Adrenal gland (tissue), 12 donors: ENCODE data around the gene CUL9. TPM values are rescaled to one million over a fixed set of nuclear protein-coding genes. Genes with fewer than 3 reads are reported as not detected.

Source experiments
- DNase-seq, 7 donors: peaks; one replicate each; pipeline ENCODE4 v3.0.0-alpha.2; 2019 to 2020
- H3K27ac ChIP-seq, 5 donors: fragments of 200-600 bp; sonication (generic) in 4 of 5; 1 replicate in 3 of 5; 2 replicates in 2 of 5; pipeline versions ENCODE4 v1.5.1 to v1.8.0; 2016 to 2020; ENCODE audit warnings: mild to moderate bottlenecking in 1 of 5
- H3K27me3 ChIP-seq: fragments of 200-600 bp; 2 replicates; pipeline ENCODE4 v1.8.0; 2021
- H3K36me3 ChIP-seq, 2 donors: fragments of 200-600 bp; replicated peaks in 1 of 2; 1 replicate in 1 of 2; 2 replicates in 1 of 2; pipeline versions ENCODE4 v1.5.1 to v1.8.0; 2018 to 2022
- H3K4me1 ChIP-seq, 2 donors: fragments of 200-600 bp; replicated peaks in 1 of 2; 1 replicate in 1 of 2; 2 replicates in 1 of 2; pipeline versions ENCODE4 v1.5.1 to v1.8.0; 2018 to 2021
- H3K4me3 ChIP-seq, 4 donors: fragments of 200-600 bp; sonication (generic) in 3 of 4; one replicate each; pipeline ENCODE4 v1.5.1; 2016 to 2018
- H3K9me3 ChIP-seq, 3 donors: fragments of 200-600 bp; sonication (generic) in 1 of 3; replicated peaks in 1 of 3; 1 replicate in 2 of 3; 2 replicates in 1 of 3; pipeline versions ENCODE4 v1.5.1 to v1.8.0; 2016 to 2021
- CTCF ChIP-seq, 6 experiments: fragments of 450-650 bp in 4 of 6; fragments of 200-600 bp in 2 of 6; sonication (generic) in 1 of 6; IDR thresholded peaks; 1 replicate in 5 of 6; 2 replicates in 1 of 6; pipeline versions ENCODE4 v1.5.1 to v1.8.0; 2016 to 2021; ENCODE audit warnings: antibody characterized with exemption in 6 of 6, mild to moderate bottlenecking in 2 of 6, moderate library complexity in 1 of 6
- POLR2A ChIP-seq, 2 donors: fragments of 450-650 bp; IDR thresholded peaks; one replicate each; pipeline ENCODE4 v1.6.1; 2017; ENCODE audit warnings: antibody characterized with exemption in 2 of 2, mild to moderate bottlenecking in 2 of 2, moderate library complexity in 1 of 2
- WGBS, 4 donors: extraction: QIAGEN DNeasy Blood & Tissue Kit in 2 of 4; methylation state at CpG; one replicate each; pipeline versions ENCODE4 v1.1.5 to v1.1.7; 2013 to 2017; 5-methylcytosine and 5-hydroxymethylcytosine counted together
- intact Hi-C, 2 donors: fragments of 100-400 bp; cut with DNase I; formaldehyde crosslinking; loops; one replicate each; pipeline versions ENCODE4 v1.14.1 to v1.15.0; 2022 to 2023
- polyA plus RNA-seq, 3 donors: library from polyadenylated mRNA; stranded (reverse); fragments of 200-250 nt in 2 of 3; fragments of 350-450 nt in 1 of 3; fragmentation: Illumina TruSeq in 1 of 3; extraction: RNeasy Lipid Tissue Mini Kit (QIAGEN cat#74804) in 1 of 3; gene quantifications; one replicate each; pipeline ENCODE4 v1.2.3, GENCODE V29; 2013 to 2014
- total RNA-seq, 9 donors: library from RNA; depleted of rRNA in 4 of 9; stranded (reverse); fragments of >200 nt in 4 of 9; fragments of 120-200 nt in 1 of 9; fragmentation: NEBNext Ultra II Directional in 1 of 9; extraction: Animal tissue kit (Norgen Biotek cat#: 25700) in 1 of 9; gene quantifications; one replicate each; pipeline versions ENCODE4 v1.1.0 to v1.2.4, GENCODE V29; 2013 to 2023
- donor health status: healthy with polysubstance abuse.
- donor health status: Bipolar disorder and iron deficiency.
- donor health status: DM: yes; HTN: yes; CAD: no.
- donor health status: DM: no; HTN: no; CAD: no.
- donor health status: DM: no; HTN: no; CAD: no.
- donor health status: DM: yes; HTN: yes; CAD: no.

Gene CUL9
- total and polyA plus RNA-seq, 12 donors, result 13.3 to 195 (median 33.8) TPM

- Histone ChIP-seq H3K9me3 (no peaks in the 10 kb centered on the region), H3K36me3 (no peaks in the 10 kb centered on the region), H3K27ac (no peak overlapping the region), H3K4me1 (no peaks in the 10 kb centered on the region), H3K27me3 (no peaks in the 10 kb centered on the region), H3K4me3 (no peak overlapping the region)
- DNase-seq, result no peak
- TF ChIP-seq POLR2A (IDR thresholded peaks at IDR 0.05), result no peak
- no peak for TF ChIP-seq CTCF (IDR thresholded peaks at IDR 0.05)
- WGBS, 4 donors, result 84 to 95% (median 93%) methylated on average over 3 to 11 of the region's 11 CpGs
- intact Hi-C loops, result no loop called here
Measured at GRCh38 chr6:43253401-43253800, 71.4 kb downstream of the CUL9 start.

- TF ChIP-seq CTCF (IDR thresholded peaks at IDR 0.05) (no peak), POLR2A (IDR thresholded peaks at IDR 0.05) (no peak)
- no peak overlapping the region for H3K4me3 ChIP-seq
- no peak overlapping the region for H3K27ac ChIP-seq
- intact Hi-C loops, result no loop called here
- no peaks in the 10 kb centered on the region for H3K27me3 ChIP-seq
- no peaks in the 10 kb centered on the region for H3K4me1 ChIP-seq
- DNase-seq, result peak in 2 of 7 donors; percentile 26 to 49
- no peaks in the 10 kb centered on the region for H3K9me3 ChIP-seq
- 83 to 93% (median 87%) methylated on average over 9 to 15 of the region's 15 CpGs for WGBS, 4 donors
- no peaks in the 10 kb centered on the region for H3K36me3 ChIP-seq
Measured at GRCh38 chr6:43254138-43254817, 72.3 kb downstream of the CUL9 start.

- Histone ChIP-seq H3K4me1 (no peaks in the 10 kb centered on the region), H3K27me3 (no peaks in the 10 kb centered on the region), H3K9me3 (no peaks in the 10 kb centered on the region), H3K27ac (no peak overlapping the region), H3K4me3 (no peak overlapping the region), H3K36me3 (no peaks in the 10 kb centered on the region)
- no peak for TF ChIP-seq POLR2A (IDR thresholded peaks at IDR 0.05)
- no peak for TF ChIP-seq CTCF (IDR thresholded peaks at IDR 0.05)
- WGBS, 4 donors, result 84 to 92% (median 86%) methylated on average over 11 of the region's 11 CpGs
- intact Hi-C loops, result no loop called here
- no peak for DNase-seq
Measured at GRCh38 chr6:43254846-43255245, 72.8 kb downstream of the CUL9 start.

- no peaks in the 10 kb centered on the region for H3K36me3 ChIP-seq
- no peak for DNase-seq
- no peaks in the 10 kb centered on the region for H3K9me3 ChIP-seq
- 78 to 81% (median 79%) methylated on average over 8 to 11 of the region's 11 CpGs for WGBS, 4 donors
- intact Hi-C loops, result no loop called here
- TF ChIP-seq POLR2A (IDR thresholded peaks at IDR 0.05), result no peak
- TF ChIP-seq CTCF (IDR thresholded peaks at IDR 0.05), result no peak
- no peaks in the 10 kb centered on the region for H3K27me3 ChIP-seq
- no peak overlapping the region for H3K27ac ChIP-seq
- H3K4me3 ChIP-seq, result no peak overlapping the region
- no peaks in the 10 kb centered on the region for H3K4me1 ChIP-seq
Measured at GRCh38 chr6:43255408-43256054, 73.5 kb downstream of the CUL9 start.
